ENCODE results near the gene KRTAP10-9.

DNA sequence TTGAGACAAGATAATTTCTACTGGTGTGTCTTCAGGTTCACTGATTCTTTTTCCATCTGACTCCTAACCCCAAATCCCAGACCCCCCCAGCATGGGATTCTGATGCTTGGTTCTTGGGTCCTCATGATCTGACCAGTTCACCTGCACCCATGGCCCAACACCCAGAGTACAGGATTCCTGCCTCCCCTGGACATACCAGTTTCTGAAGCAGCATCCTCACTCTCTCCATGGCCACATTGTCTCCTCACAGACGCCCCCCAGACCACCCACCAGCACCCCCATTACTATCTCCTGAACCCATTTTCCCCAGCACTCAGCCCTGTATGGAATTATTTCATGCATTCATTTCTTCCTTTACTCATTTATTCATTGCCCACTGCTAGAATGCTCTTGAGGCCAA lies 30.0 kb downstream of the KRTAP10-9 start:
- no peak for TF ChIP-seq POLR2AphosphoS5 (IDR thresholded peaks at IDR 0.05; ENCODE audit: low read depth, low read length)
- TF ChIP-seq, protein P1, sequence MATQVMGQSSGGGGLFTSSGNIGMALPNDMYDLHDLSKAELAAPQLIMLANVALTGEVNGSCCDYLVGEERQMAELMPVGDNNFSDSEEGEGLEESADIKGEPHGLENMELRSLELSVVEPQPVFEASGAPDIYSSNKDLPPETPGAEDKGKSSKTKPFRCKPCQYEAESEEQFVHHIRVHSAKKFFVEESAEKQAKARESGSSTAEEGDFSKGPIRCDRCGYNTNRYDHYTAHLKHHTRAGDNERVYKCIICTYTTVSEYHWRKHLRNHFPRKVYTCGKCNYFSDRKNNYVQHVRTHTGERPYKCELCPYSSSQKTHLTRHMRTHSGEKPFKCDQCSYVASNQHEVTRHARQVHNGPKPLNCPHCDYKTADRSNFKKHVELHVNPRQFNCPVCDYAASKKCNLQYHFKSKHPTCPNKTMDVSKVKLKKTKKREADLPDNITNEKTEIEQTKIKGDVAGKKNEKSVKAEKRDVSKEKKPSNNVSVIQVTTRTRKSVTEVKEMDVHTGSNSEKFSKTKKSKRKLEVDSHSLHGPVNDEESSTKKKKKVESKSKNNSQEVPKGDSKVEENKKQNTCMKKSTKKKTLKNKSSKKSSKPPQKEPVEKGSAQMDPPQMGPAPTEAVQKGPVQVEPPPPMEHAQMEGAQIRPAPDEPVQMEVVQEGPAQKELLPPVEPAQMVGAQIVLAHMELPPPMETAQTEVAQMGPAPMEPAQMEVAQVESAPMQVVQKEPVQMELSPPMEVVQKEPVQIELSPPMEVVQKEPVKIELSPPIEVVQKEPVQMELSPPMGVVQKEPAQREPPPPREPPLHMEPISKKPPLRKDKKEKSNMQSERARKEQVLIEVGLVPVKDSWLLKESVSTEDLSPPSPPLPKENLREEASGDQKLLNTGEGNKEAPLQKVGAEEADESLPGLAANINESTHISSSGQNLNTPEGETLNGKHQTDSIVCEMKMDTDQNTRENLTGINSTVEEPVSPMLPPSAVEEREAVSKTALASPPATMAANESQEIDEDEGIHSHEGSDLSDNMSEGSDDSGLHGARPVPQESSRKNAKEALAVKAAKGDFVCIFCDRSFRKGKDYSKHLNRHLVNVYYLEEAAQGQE (IDR thresholded peaks at IDR 0.05; ENCODE audit: insufficient read depth in 1 of 2, low read depth in 2 of 2, low read length in 2 of 2), result no peak
- TF ChIP-seq TAF1 (IDR thresholded peaks at IDR 0.05; ENCODE audit: borderline replicate concordance, insufficient read depth, low read length), result no peak
